CD4-positive, alpha-beta T cell (primary cell): ENCODE results near the gene CDKAL1. TPM values are rescaled to one million over a fixed set of nuclear protein-coding genes. Genes with fewer than 3 reads are reported as not detected.

Experiments
- ATAC-seq: fragments of 200-7000 bp; cut with Tn5 transposase; one replicate; pipeline ENCODE4 v1.10.0; 2022; ENCODE audit warnings: mild to moderate bottlenecking; ENCODE audit not compliant: poor library complexity
- CTCF ChIA-PET: fragments of 350-600 bp; sonication (Branson Sonifier 250); formaldehyde crosslinking; loops from one replicate; lab custom pipeline; 2021; ENCODE audit warnings: antibody characterized with exemption, inconsistent platforms; lab: Charles Lee
- POLR2A ChIA-PET: fragments of 350-600 bp; sonication (Branson Sonifier 250); formaldehyde crosslinking; loops from one replicate; lab custom pipeline; 2021; ENCODE audit warnings: antibody characterized with exemption, inconsistent platforms; lab: Charles Lee
- DNase-seq, 14 experiments: peaks; one replicate each; pipeline ENCODE4 v3.0.0-alpha.2; 2013 to 2020; ENCODE audit warnings: mixed read lengths in 2 of 14
- H3K27ac ChIP-seq, 2 donors: one replicate each; pipeline versions ENCODE4 v1.5.1 to v1.7.0; 2013; ENCODE audit warnings: low read length in 2 of 2, low read depth in 1 of 2, mild to moderate bottlenecking in 1 of 2
- H3K27me3 ChIP-seq, 2 experiments: 1 replicate in 1 of 2; 2 replicates in 1 of 2; pipeline versions ENCODE4 v1.6.1 to v1.7.0; 2013; ENCODE audit warnings: low read length in 2 of 2, control low read depth in 1 of 2, mild to moderate bottlenecking in 1 of 2, moderate library complexity in 1 of 2; ENCODE audit not compliant: insufficient read depth in 2 of 2, control insufficient read depth in 1 of 2
- H3K36me3 ChIP-seq: one replicate; pipeline ENCODE4 v1.6.1; 2013; ENCODE audit warnings: low read length, control low read depth; ENCODE audit not compliant: insufficient read depth
- H3K4me1 ChIP-seq: one replicate; pipeline ENCODE4 v1.6.1; 2013; ENCODE audit warnings: low read length, control low read depth; ENCODE audit not compliant: insufficient read depth
- H3K4me3 ChIP-seq: one replicate; pipeline ENCODE4 v1.5.1; 2013; ENCODE audit warnings: mild to moderate bottlenecking, low read length, moderate library complexity
- H3K9me3 ChIP-seq, 2 experiments: 1 replicate in 1 of 2; 2 replicates in 1 of 2; pipeline versions ENCODE4 v1.6.1 to v1.7.0; 2013; ENCODE audit warnings: low read length in 2 of 2, mild to moderate bottlenecking in 2 of 2, control low read depth in 1 of 2, moderate library complexity in 1 of 2; ENCODE audit not compliant: control insufficient read depth in 1 of 2, insufficient read depth in 1 of 2
- H3K27ac Mint-ChIP-seq: one replicate; pipeline ENCODE4 v1.8.0; 2020; ENCODE audit warnings: mixed read lengths
- H3K27me3 Mint-ChIP-seq: one replicate; pipeline ENCODE4 v1.8.0; 2021; ENCODE audit warnings: mixed read lengths
- H3K36me3 Mint-ChIP-seq: one replicate; pipeline ENCODE4 v1.8.0; 2021; ENCODE audit warnings: low read depth, mixed read lengths
- H3K4me1 Mint-ChIP-seq: one replicate; pipeline ENCODE4 v1.8.0; 2021; ENCODE audit warnings: low read depth, mixed read lengths
- H3K4me3 Mint-ChIP-seq: one replicate; pipeline ENCODE4 v1.8.0; 2020; ENCODE audit warnings: mild to moderate bottlenecking, mixed read lengths
- H3K9me3 Mint-ChIP-seq: one replicate; pipeline ENCODE4 v1.8.0; 2020; ENCODE audit warnings: mixed read lengths
- CTCF ChIP-seq: fragments of 200-600 bp; IDR thresholded peaks from one replicate; pipeline ENCODE4 v1.8.0; 2022; ENCODE audit warnings: antibody characterized with exemption, mild to moderate bottlenecking
- intact Hi-C, 2 experiments: fragments of 100-400 bp; cut with DNase I in 1 of 2; cut with micrococcal nuclease in 1 of 2; formaldehyde crosslinking; loops; one replicate each; pipeline versions ENCODE4 v1.15.1 to v1.9.0; 2023 to 2025; cut with DNase I, micrococcal nuclease
- total RNA-seq, 174 experiments: library from RNA in 2 of 174; stranded (reverse) in 2 of 174; gene quantifications; one replicate each; pipeline ENCODE4 v1.2.3 and lab custom pipeline; 2021 to 2026

CDKAL1 gene
- total RNA-seq, 2 experiments from 2014 or later: 21.3 to 23.9 TPM

DNA sequence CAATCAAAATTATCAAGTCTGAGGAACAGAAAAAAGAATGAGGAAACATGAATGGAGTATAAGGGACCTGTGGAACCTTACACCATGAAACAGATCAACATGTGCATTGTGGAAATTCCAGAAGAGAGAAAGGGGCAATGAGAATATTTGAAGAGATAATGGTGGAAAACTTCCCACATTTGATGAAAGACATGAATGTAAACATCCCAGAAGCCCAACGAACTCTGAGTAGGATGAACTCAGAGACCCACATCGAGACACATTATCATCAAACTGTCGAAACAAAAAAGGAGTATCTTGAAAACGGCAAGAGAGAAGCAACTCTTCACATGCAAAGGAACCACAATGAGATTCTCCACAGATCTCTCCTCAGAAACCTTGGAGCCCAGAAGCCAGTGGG lies 371.1 kb downstream of the CDKAL1 start:
- no peaks in the 10 kb centered on the region for H3K27me3 Mint-ChIP-seq
- CTCF ChIA-PET: no interaction called here
- Histone ChIP-seq H3K36me3 (no peaks in the 10 kb centered on the region), H3K27me3 (no peaks in the 10 kb centered on the region), H3K4me3 (no peak overlapping the region), H3K27ac (no peak overlapping the region), H3K9me3 (peaks cover 0 to 7% of the 10 kb centered on the region in 2 experiments), H3K4me1 (no peaks in the 10 kb centered on the region)
- TF ChIP-seq CTCF: no peak
- H3K27ac Mint-ChIP-seq: no peak overlapping the region
- intact Hi-C loops: no loop called here
- no peaks in the 10 kb centered on the region for H3K4me1 Mint-ChIP-seq
- no peak overlapping the region for H3K4me3 Mint-ChIP-seq
- POLR2A ChIA-PET: no interaction called here
- peaks cover 20% of the 10 kb centered on the region for H3K9me3 Mint-ChIP-seq
- no peak for ATAC-seq
- peaks cover 59% of the 10 kb centered on the region for H3K36me3 Mint-ChIP-seq
- DNase-seq: no peak

DNA sequence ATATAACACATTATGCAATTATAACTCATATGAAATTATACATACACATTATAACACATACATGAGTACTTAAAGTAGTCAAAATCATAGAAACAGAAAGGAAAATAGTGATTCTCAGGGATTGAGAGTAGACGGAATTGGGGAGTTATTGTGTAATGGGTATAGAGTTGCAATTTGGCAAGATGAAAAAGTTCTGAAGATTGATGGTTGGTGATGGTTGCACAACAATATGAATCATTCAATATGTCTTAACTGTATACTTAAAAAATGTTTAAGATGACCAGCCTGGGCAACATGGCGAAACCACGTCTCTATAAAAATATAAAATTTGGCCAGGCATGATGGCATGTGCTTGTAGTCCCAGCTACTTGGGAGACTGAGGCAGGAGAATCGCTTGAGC lies 372.7 kb downstream of the CDKAL1 start:
- Mint-ChIP-seq H3K27me3 (no peaks in the 10 kb centered on the region), H3K4me3 (no peak overlapping the region), H3K4me1 (no peaks in the 10 kb centered on the region), H3K9me3 (peaks cover 20% of the 10 kb centered on the region), H3K36me3 (peaks cover 63% of the 10 kb centered on the region), H3K27ac (no peak overlapping the region)
- intact Hi-C loops: no loop called here
- no peak overlapping the region for H3K4me3 ChIP-seq
- DNase-seq: no peak
- H3K9me3 ChIP-seq: peaks cover 0 to 7% of the 10 kb centered on the region in 2 experiments
- H3K36me3 ChIP-seq: no peaks in the 10 kb centered on the region
- H3K27ac ChIP-seq: no peak overlapping the region
- no peak for TF ChIP-seq CTCF
- ChIA-PET CTCF (no interaction called here), POLR2A (no interaction called here)
- no peaks in the 10 kb centered on the region for H3K27me3 ChIP-seq
- no peaks in the 10 kb centered on the region for H3K4me1 ChIP-seq
- no peak for ATAC-seq

DNA sequence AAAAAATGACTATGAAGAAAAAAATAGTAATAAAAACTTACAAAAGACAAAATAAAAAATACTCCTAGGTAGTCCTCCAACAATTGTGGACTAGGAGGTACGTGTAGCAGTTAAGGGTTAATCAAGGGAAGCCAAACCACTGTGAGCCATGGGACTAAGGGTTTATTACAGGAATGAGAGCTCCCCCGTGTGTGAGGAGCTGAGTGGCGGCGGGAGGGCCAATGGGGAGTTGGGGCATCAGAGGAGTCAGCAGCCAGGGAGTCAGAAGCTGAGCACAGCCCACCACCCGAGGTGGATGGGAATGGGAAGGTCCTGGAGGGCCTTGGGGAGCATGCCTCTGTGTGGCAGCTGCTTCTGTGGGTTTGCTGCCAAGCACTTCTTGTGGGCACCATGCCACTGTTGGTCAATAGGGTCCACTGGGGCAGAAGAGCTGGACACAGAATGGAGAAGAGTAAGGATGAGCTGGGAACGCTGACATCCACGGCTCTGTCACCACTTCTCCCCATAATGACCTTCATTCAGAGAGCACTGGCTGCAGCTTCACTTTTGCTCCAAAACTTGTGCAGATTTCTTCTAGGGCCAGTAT lies 373.3 kb downstream of the CDKAL1 start:
- Mint-ChIP-seq H3K4me1 (no peaks in the 10 kb centered on the region), H3K4me3 (no peak overlapping the region), H3K27ac (no peak overlapping the region), H3K9me3 (peaks cover 22% of the 10 kb centered on the region), H3K27me3 (no peaks in the 10 kb centered on the region), H3K36me3 (peaks cover 62% of the 10 kb centered on the region)
- H3K4me1 ChIP-seq: no peaks in the 10 kb centered on the region
- ChIA-PET CTCF (no interaction called here), POLR2A (no interaction called here)
- H3K27me3 ChIP-seq: no peaks in the 10 kb centered on the region
- no peak overlapping the region for H3K4me3 ChIP-seq
- H3K27ac ChIP-seq: no peak overlapping the region
- intact Hi-C loops: no loop called here
- H3K36me3 ChIP-seq: no peaks in the 10 kb centered on the region
- no peak for TF ChIP-seq CTCF
- DNase-seq (no peak), ATAC-seq (no peak)
- H3K9me3 ChIP-seq: peaks cover 0 to 7% of the 10 kb centered on the region in 2 experiments
